GM12878 (cell line): ENCODE measurements around the gene NEK3. TPM values are rescaled to one million over a fixed set of nuclear protein-coding genes. Genes with fewer than 3 reads are reported as not detected.

Experiments used
- ATAC-seq: fragments of 200-7000 bp; cut with Tn5 transposase; 3 replicates; pipeline ENCODE4 v1.9.1; 2020; ENCODE audit warnings: mild to moderate bottlenecking, moderate library complexity
- BruUV-seq: library from RNA; stranded (reverse); fragments of 400-500 nt; replicated peaks from 2 replicates; lab custom pipeline; 2021; lab: Mats Ljungman, UMichigan
- CTCF ChIA-PET: fragments of 300-600 bp; sonication (Branson Sonifier 250); formaldehyde crosslinking; extraction: SDS; loops from one replicate; lab custom pipeline; 2021; ENCODE audit warnings: inconsistent platforms; lab: Yijun Ruan, JAX
- POLR2A ChIA-PET: fragments of 350-600 bp; formaldehyde crosslinking; extraction: SDS; loops from one replicate; lab custom pipeline; 2021; ENCODE audit warnings: inconsistent platforms; lab: Charles Lee
- RAD21 ChIA-PET: fragments of 300-600 bp; sonication (Branson Sonifier 250); formaldehyde crosslinking; loops from one replicate; lab custom pipeline; 2023; ENCODE audit warnings: antibody characterized with exemption; ENCODE audit not compliant: unreplicated experiment; lab: Charles Lee
- SMC1A ChIA-PET: fragments of 300-600 bp; sonication (Branson Sonifier 250); formaldehyde crosslinking; loops from one replicate; lab custom pipeline; 2023; ENCODE audit not compliant: unreplicated experiment, uncharacterized antibody; lab: Charles Lee
- DNase-seq: peaks from one replicate; pipeline ENCODE4 v3.0.0-alpha.2; 2011; ENCODE audit warnings: low read depth, low spot score
- FAIRE-seq: peaks from 3 replicates; lab custom pipeline; 2011; peaks lifted over from hg19 to GRCh38; lab: Jason Lieb, UNC
- H2AFZ ChIP-seq: 2 replicates; pipeline ENCODE4 v1.6.0; 2011; ENCODE audit warnings: low read depth, low read length, control low read depth; ENCODE audit not compliant: control insufficient read depth
- H3K27ac ChIP-seq: 2 replicates; pipeline ENCODE4 v1.5.1; 2011; ENCODE audit warnings: control low read depth; ENCODE audit not compliant: control insufficient read depth, insufficient read depth
- H3K27me3 ChIP-seq, 2 experiments: replicated peaks in 1 of 2; 2 replicates each; pipeline versions ENCODE4 v1.6.0 to v1.6.1; 2011; ENCODE audit warnings: low read length in 1 of 2; ENCODE audit not compliant: control insufficient read depth in 2 of 2, insufficient read depth in 2 of 2
- H3K36me3 ChIP-seq, 2 experiments: 2 replicates each; pipeline ENCODE4 v1.5.1; 2011; ENCODE audit warnings: low read length in 1 of 2; ENCODE audit not compliant: control insufficient read depth in 2 of 2, insufficient read depth in 2 of 2
- H3K4me1 ChIP-seq: 2 replicates; pipeline ENCODE4 v1.6.1; 2011; ENCODE audit warnings: mild to moderate bottlenecking, low read length, moderate library complexity, mixed read lengths; ENCODE audit not compliant: control insufficient read depth, insufficient read depth
- H3K4me2 ChIP-seq: 2 replicates; pipeline ENCODE4 v1.6.0; 2011; ENCODE audit warnings: control low read depth; ENCODE audit not compliant: control insufficient read depth, insufficient read depth
- H3K4me3 ChIP-seq: fragments of 200-600 bp; sonication (generic); 2 replicates; pipeline ENCODE4 v1.5.1; 2016
- H3K79me2 ChIP-seq: 2 replicates; pipeline ENCODE4 v1.6.0; 2011; ENCODE audit warnings: low read length; ENCODE audit not compliant: control insufficient read depth, insufficient read depth
- H3K9ac ChIP-seq: 2 replicates; pipeline ENCODE4 v1.8.0; 2011; ENCODE audit warnings: low read length, control low read depth, mixed read lengths; ENCODE audit not compliant: control insufficient read depth, insufficient read depth
- H3K9me3 ChIP-seq: replicated peaks from 3 replicates; pipeline ENCODE4 v1.5.1; 2011; ENCODE audit warnings: mild to moderate bottlenecking, low read length; ENCODE audit not compliant: control insufficient read depth, insufficient read depth
- H4K20me1 ChIP-seq: 2 replicates; pipeline ENCODE4 v1.6.0; 2011; ENCODE audit not compliant: control insufficient read depth, insufficient read depth
- BRCA1 ChIP-seq: IDR thresholded peaks from 2 replicates; pipeline ENCODE4 v1.6.1; 2011; ENCODE audit warnings: low read depth, low read length, improper control_type of control experiment
- ETV6 ChIP-seq, 2 experiments: fragments of 450-650 bp in 1 of 2; IDR thresholded peaks in 1 of 2; conservative IDR thresholded peaks in 1 of 2; 2 replicates each; pipeline ENCODE4 v1.6.1; 2014; ENCODE audit warnings: antibody characterized with exemption in 1 of 2, borderline replicate concordance in 1 of 2, low read depth in 1 of 2, mild to moderate bottlenecking in 1 of 2, moderate library complexity in 1 of 2
- EZH2 ChIP-seq: IDR thresholded peaks from 2 replicates; pipeline ENCODE4 v1.6.1; 2012; ENCODE audit warnings: low read depth, mild to moderate bottlenecking, control low read depth, inconsistent platforms, low read length, borderline replicate concordance; ENCODE audit not compliant: control insufficient read depth
- HDAC6 ChIP-seq: fragments of 200-600 bp; sonication (generic); IDR thresholded peaks from one replicate; pipeline ENCODE4 v1.8.0; 2017; ENCODE audit warnings: antibody characterized with exemption; ENCODE audit not compliant: unreplicated experiment
- KAT2A ChIP-seq: conservative IDR thresholded peaks from 2 replicates; pipeline ENCODE4 v1.6.1; 2011; ENCODE audit warnings: low read depth, low read length; ENCODE audit not compliant: control insufficient read depth
- KDM1A ChIP-seq: fragments of 200-600 bp; sonication (generic); IDR thresholded peaks from 2 replicates; pipeline ENCODE4 v1.6.1; 2016; ENCODE audit warnings: borderline replicate concordance
- NBN ChIP-seq: fragments of 450-650 bp; IDR thresholded peaks from 2 replicates; pipeline ENCODE4 v1.6.1; 2016
- NFIC ChIP-seq: IDR thresholded peaks from 2 replicates; pipeline ENCODE4 v1.6.1; 2012; ENCODE audit warnings: low read depth, mild to moderate bottlenecking, inconsistent platforms, low read length, moderate library complexity
- NRF1 ChIP-seq: conservative IDR thresholded peaks from 2 replicates; pipeline ENCODE4 v1.6.1; 2011; ENCODE audit warnings: mild to moderate bottlenecking, low read depth, low read length, improper control_type of control experiment
- RELA ChIP-seq: fragments of 450-650 bp; IDR thresholded peaks from 2 replicates; pipeline ENCODE4 v1.8.0; 2014; ENCODE audit warnings: borderline replicate concordance; ENCODE audit not compliant: partially characterized antibody
- YY1 ChIP-seq: IDR thresholded peaks from 2 replicates; pipeline ENCODE4 v1.6.1; 2011; ENCODE audit warnings: low read depth, mild to moderate bottlenecking, low read length
- ZBTB11 ChIP-seq: fragments of 450-650 bp; formaldehyde crosslinking; IDR thresholded peaks from 2 replicates; pipeline ENCODE4 v1.5.0; 2022; ENCODE audit warnings: mild to moderate bottlenecking, missing genetic modification characterization
- ZNF274 ChIP-seq: IDR thresholded peaks from one replicate; pipeline ENCODE4 v1.8.0; 2011; ENCODE audit not compliant: insufficient read length, insufficient read depth
- WGBS: methylation state at CpG from one replicate; pipeline ENCODE4 v1.1.6; 2016; ENCODE audit warnings: low lambda C conversion rate; ENCODE audit not compliant: insufficient replicate concordance, insufficient coverage; ENCODE audit errors: missing lambda C conversion rate; 5-methylcytosine and 5-hydroxymethylcytosine counted together
- in situ Hi-C: fragments of 300-500 bp; cut with MboI; formaldehyde crosslinking; loops from 9 replicates; pipeline ENCODE4 v1.14.3; 2018; ENCODE audit warnings: mixed read lengths
- intact Hi-C: fragments of 100-400 bp; cut with micrococcal nuclease; formaldehyde crosslinking; loops from one replicate; pipeline ENCODE4 v1.14.2; 2022; ENCODE audit not compliant: unreplicated experiment
- polyA plus RNA-seq, 11 experiments: library from polyadenylated mRNA; depleted of rRNA in 4 of 11; unstranded in 6 of 11; stranded (reverse) in 5 of 11; fragments of >200 nt; fragmentation: Nextera tagmentation in 4 of 11; fragmentation: Illumina TruSeq in 1 of 11; extraction: Ambion mirVana in 4 of 11; extraction: Trizol in 1 of 11; gene quantifications; 1 replicate in 1 of 11; 2 replicates in 10 of 11; pipeline versions ENCODE4 v1.2.1 to v1.2.3, GENCODE V29; 2011 to 2016; ENCODE audit warnings: inconsistent platforms in 2 of 11, missing spikeins in 2 of 11, low read depth in 1 of 11
- total RNA-seq, 4 experiments: library from RNA; depleted of rRNA in 3 of 4; stranded (reverse); fragments of >200 nt in 3 of 4; fragmentation: Illumina TruSeq in 1 of 4; extraction: Trizol in 1 of 4; gene quantifications; 2 replicates each; pipeline versions ENCODE4 v1.2.1 to v1.2.3, GENCODE V29; 2013 to 2021

NEK3 gene
- total and polyA plus RNA-seq, 10 of the 15 experiments (the other 5 are each of a cell fraction or from before 2014, with no cell fraction given): 2.9 to 9.3 (median 5.9) TPM

- SMC1A ChIA-PET: interaction anchor here (1.0 to 4.0 kb wide), 5 partner anchors 22 to 311 kb away, joined by 3 to 26 read pairs (median 4); no protein-coding TSS in a partner anchor
- CTCF ChIA-PET: interaction anchor here (0.9 to 5.1 kb wide), 4 partner anchors 18 to 328 kb away, joined by 4 to 62 read pairs (median 22); no protein-coding TSS in a partner anchor
- DNase-seq: no peak
- 47% methylated on average over 3 of the region's 3 CpGs for WGBS
- FAIRE-seq: no peak
- no peak overlapping the region for H3K9ac ChIP-seq
- TF ChIP-seq ETV6 (conservative IDR thresholded peaks at IDR 0.05 in 1 of 2, IDR thresholded peaks at IDR 0.05 in 1 of 2; ENCODE audit: borderline replicate concordance in 1 of 2, low read depth in 1 of 2): no peak
- TF ChIP-seq RELA: no peak
- TF ChIP-seq HDAC6: no peak
- no peak for TF ChIP-seq NFIC
- TF ChIP-seq KAT2A: no peak
- TF ChIP-seq KDM1A: no peak
- no peak for TF ChIP-seq EZH2
- TF ChIP-seq NRF1: no peak
- no peak for TF ChIP-seq BRCA1
- TF ChIP-seq ZBTB11: no peak
- TF ChIP-seq NBN: no peak
- no peak for TF ChIP-seq ZNF274
- TF ChIP-seq YY1: no peak
- POLR2A ChIA-PET: no interaction called here
- H3K9me3 ChIP-seq: no peaks in the 10 kb centered on the region
- H3K4me3 ChIP-seq: no peak overlapping the region
- no peak overlapping the region for H2AFZ ChIP-seq
- H3K4me1 ChIP-seq: 0 out of 2 replicates have a peak, but pooled peaks cover 5% of the 10 kb centered on the region
- no TSS peak for BruUV-seq
- H3K27ac ChIP-seq: no peak overlapping the region
- RAD21 ChIA-PET: interaction anchor here (0.6 to 1.2 kb wide), 3 partner anchors 230 to 310 kb away, joined by 3 to 5 read pairs (median 4); no protein-coding TSS in a partner anchor
- no peaks in the 10 kb centered on the region for H4K20me1 ChIP-seq
- H3K79me2 ChIP-seq: no peaks in the 10 kb centered on the region
- no peak for ATAC-seq
- no peak overlapping the region for H3K4me2 ChIP-seq
- intact Hi-C loops (no loop called here), in situ Hi-C loops (no loop called here)
- H3K36me3 ChIP-seq: no peaks in the 10 kb centered on the region
- peaks cover 2% of the 10 kb centered on the region in 2 experiments; a peak in 2 of 4 replicates for H3K27me3 ChIP-seq
Measured at GRCh38 chr13:52125547-52125946, 33.9 kb downstream of the NEK3 start.
